WERI-Rb-1 (cell line): Measurements from ENCODE around the gene AP1S3.
"Not testable (repeated sequence)": the region's sequence is repeated elsewhere in the genome, so short reads cannot be mapped to it uniquely, and the experiment has no call there.

Source experiments
- DNase-seq: peaks from one replicate; pipeline ENCODE4 v3.0.0-alpha.2; 2020
- H3K27ac ChIP-seq: fragments of 250-450 bp; sonication (Bioruptor Pico); 2 replicates; pipeline ENCODE4 v1.5.1; 2020; ENCODE audit warnings: mild to moderate bottlenecking, moderate library complexity
- H3K27me3 ChIP-seq: fragments of 250-450 bp; sonication (Bioruptor Pico); 2 replicates; pipeline ENCODE4 v1.5.1; 2021; ENCODE audit warnings: mild to moderate bottlenecking, low read depth, moderate library complexity; ENCODE audit not compliant: insufficient read depth, severe bottlenecking
- H3K36me3 ChIP-seq: fragments of 250-450 bp; sonication (Bioruptor Pico); 2 replicates; pipeline ENCODE4 v1.5.1; 2020; ENCODE audit warnings: mild to moderate bottlenecking, moderate library complexity
- H3K4me3 ChIP-seq: 2 replicates; pipeline ENCODE4 v1.5.1; 2011; ENCODE audit warnings: low read depth, mild to moderate bottlenecking, control low read depth, low read length
- H3K9me3 ChIP-seq: fragments of 250-450 bp; sonication (Bioruptor Pico); 2 replicates; pipeline ENCODE4 v1.5.1; 2021; ENCODE audit warnings: mild to moderate bottlenecking, moderate library complexity; ENCODE audit not compliant: severe bottlenecking
- TF ChIP-seq, protein P1 (sequence below): IDR thresholded peaks from 2 replicates; pipeline ENCODE4 v1.5.1; 2011; ENCODE audit warnings: low read depth, mild to moderate bottlenecking, control low read depth, inconsistent platforms, low read length

Gene AP1S3

DNA sequence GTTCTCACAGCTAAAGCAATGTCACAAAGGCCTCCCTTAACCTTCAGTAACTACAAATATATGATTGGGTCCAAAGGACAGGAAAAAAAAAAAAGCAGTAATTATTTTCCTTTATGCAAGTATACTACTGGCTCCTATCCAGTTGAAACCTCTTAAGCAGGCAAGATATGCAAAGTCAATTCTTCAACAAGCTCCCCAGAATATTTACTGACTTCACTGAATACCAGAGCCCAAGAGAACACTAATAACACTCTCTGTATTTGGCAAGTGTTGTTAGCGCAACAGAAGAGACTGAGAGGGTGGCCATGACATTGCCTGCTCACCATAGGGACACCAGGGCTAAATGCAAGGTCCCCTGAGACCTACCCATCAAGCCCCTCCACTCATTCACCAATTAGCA is 74.5 kb downstream of the AP1S3 start:
- Histone ChIP-seq H3K27me3 (no peaks in the 10 kb centered on the region), H3K27ac (no peak overlapping the region), H3K4me3 (no peak overlapping the region), H3K9me3 (no peaks in the 10 kb centered on the region), H3K36me3 (no peaks in the 10 kb centered on the region)
- no peak for DNase-seq
- TF ChIP-seq, protein P1, sequence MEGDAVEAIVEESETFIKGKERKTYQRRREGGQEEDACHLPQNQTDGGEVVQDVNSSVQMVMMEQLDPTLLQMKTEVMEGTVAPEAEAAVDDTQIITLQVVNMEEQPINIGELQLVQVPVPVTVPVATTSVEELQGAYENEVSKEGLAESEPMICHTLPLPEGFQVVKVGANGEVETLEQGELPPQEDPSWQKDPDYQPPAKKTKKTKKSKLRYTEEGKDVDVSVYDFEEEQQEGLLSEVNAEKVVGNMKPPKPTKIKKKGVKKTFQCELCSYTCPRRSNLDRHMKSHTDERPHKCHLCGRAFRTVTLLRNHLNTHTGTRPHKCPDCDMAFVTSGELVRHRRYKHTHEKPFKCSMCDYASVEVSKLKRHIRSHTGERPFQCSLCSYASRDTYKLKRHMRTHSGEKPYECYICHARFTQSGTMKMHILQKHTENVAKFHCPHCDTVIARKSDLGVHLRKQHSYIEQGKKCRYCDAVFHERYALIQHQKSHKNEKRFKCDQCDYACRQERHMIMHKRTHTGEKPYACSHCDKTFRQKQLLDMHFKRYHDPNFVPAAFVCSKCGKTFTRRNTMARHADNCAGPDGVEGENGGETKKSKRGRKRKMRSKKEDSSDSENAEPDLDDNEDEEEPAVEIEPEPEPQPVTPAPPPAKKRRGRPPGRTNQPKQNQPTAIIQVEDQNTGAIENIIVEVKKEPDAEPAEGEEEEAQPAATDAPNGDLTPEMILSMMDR: no peak

GRCh38 chr2:223761746-223762145 is 75.6 kb downstream of the AP1S3 start:
- H3K27ac ChIP-seq, H3K9me3 ChIP-seq, H3K4me3 ChIP-seq, H3K36me3 ChIP-seq, DNase-seq, H3K27me3 ChIP-seq: not testable (repeated sequence)

GRCh38 chr2:223760838-223761502 is 76.4 kb downstream of the AP1S3 start:
- no peaks in the 10 kb centered on the region for H3K9me3 ChIP-seq
- H3K36me3 ChIP-seq: no peaks in the 10 kb centered on the region
- DNase-seq: no peak
- H3K4me3 ChIP-seq: no peak overlapping the region
- TF ChIP-seq, protein P1: 0 out of 2 replicates have a peak, but pooled peaks have one; percentile 23
- no peaks in the 10 kb centered on the region for H3K27me3 ChIP-seq
- no peak overlapping the region for H3K27ac ChIP-seq

- no peak for DNase-seq
- Histone ChIP-seq H3K9me3 (no peaks in the 10 kb centered on the region), H3K4me3 (no peak overlapping the region), H3K27ac (no peak overlapping the region), H3K36me3 (no peaks in the 10 kb centered on the region), H3K27me3 (no peaks in the 10 kb centered on the region)
- TF ChIP-seq, protein P1: no peak
These were observed 77.6 kb downstream of the AP1S3 start for GRCh38 chr2:223759569-223760430.

DNA sequence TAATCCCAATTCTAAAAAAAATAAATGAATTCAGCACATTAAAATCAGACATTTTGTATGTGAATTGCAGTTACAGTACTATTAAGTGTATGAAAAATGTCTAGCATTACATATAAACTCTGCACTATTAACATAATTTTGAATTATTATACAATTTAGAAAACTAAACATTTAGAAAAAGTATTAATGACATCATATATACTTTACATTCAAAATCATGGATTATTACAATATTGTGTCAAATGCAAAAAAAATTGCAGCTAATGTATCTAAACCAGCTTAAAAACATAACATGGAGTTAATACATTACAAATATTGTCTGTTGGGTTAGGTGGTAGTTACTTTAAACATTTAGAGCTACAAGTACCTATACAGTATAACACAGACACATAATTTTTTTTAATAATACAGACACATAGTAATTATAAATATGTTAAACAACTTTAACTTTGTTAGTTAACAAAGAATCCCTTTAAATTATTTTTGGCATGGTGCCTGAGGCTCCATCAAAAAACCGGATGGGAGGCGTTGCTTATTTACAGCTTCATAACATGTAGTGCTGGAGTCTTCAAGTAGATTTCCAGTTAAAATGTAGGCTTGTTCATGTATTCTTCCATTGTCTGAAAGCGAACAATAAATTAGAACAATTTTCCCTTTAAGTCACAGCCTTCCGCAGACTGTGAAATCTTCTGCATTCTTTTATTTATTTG is 79.1 kb downstream of the AP1S3 start:
- no peaks in the 10 kb centered on the region for H3K9me3 ChIP-seq
- no peak for DNase-seq
- no peak overlapping the region for H3K27ac ChIP-seq
- H3K4me3 ChIP-seq: no peak overlapping the region
- TF ChIP-seq, protein P1: no peak
- H3K36me3 ChIP-seq: no peaks in the 10 kb centered on the region
- no peaks in the 10 kb centered on the region for H3K27me3 ChIP-seq

DNA sequence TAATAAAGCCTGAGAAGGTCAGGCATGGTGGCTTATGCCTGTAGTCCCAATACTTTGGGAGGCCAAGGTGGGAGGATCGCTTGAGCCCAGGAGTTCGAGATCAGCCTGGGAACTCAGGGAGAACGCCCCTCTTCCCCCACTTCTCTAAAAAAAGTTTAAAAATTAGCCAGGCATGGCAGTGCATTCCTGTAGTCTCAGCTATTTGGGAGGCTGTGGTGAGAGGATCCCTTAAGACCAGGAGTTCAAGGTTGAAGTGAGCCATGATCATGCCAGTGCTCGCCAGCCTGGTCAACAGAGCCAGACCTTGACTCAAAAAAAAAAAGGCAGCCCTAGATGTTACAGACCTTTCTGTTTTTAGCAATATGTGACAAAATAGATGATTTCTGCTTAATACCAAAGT is 83.4 kb downstream of the AP1S3 start:
- DNase-seq: no peak
- H3K27me3 ChIP-seq: no peaks in the 10 kb centered on the region
- TF ChIP-seq, protein P1: no peak
- H3K4me3 ChIP-seq: no peak overlapping the region
- no peaks in the 10 kb centered on the region for H3K9me3 ChIP-seq
- H3K27ac ChIP-seq: no peak overlapping the region
- H3K36me3 ChIP-seq: no peaks in the 10 kb centered on the region
